Hepatocyte (in vitro differentiated cells): ENCODE results near the gene NOC2L.

Source experiments
- CTCF ChIP-seq: fragments of 200-600 bp; sonication (generic); IDR thresholded peaks from 2 replicates; pipeline ENCODE4 v1.5.1; 2016; ENCODE audit warnings: antibody characterized with exemption, mild to moderate bottlenecking; ENCODE audit not compliant: poor library complexity
- EZH2 ChIP-seq: fragments of 200-600 bp; sonication (generic); IDR thresholded peaks from 2 replicates; pipeline ENCODE4 v1.6.1; 2016; ENCODE audit warnings: antibody characterized with exemption, mild to moderate bottlenecking, borderline replicate concordance

GRCh38 chr1:975896-976683 lies 17.0 kb upstream of the NOC2L start:
- TF ChIP-seq CTCF (peak; percentile 69), EZH2 (no peak)
